C4-2B (cell line): Measurements from ENCODE around the gene FHOD1.

ENCODE experiments used
- ZFX ChIP-seq: fragments of 450-650 bp; IDR thresholded peaks from 2 replicates; pipeline ENCODE4 v1.6.1; 2017
- TF ChIP-seq, protein P1 (sequence below): fragments of 450-650 bp; conservative IDR thresholded peaks from 2 replicates; pipeline ENCODE4 v1.5.1; 2017; ENCODE audit warnings: mild to moderate bottlenecking

DNA sequence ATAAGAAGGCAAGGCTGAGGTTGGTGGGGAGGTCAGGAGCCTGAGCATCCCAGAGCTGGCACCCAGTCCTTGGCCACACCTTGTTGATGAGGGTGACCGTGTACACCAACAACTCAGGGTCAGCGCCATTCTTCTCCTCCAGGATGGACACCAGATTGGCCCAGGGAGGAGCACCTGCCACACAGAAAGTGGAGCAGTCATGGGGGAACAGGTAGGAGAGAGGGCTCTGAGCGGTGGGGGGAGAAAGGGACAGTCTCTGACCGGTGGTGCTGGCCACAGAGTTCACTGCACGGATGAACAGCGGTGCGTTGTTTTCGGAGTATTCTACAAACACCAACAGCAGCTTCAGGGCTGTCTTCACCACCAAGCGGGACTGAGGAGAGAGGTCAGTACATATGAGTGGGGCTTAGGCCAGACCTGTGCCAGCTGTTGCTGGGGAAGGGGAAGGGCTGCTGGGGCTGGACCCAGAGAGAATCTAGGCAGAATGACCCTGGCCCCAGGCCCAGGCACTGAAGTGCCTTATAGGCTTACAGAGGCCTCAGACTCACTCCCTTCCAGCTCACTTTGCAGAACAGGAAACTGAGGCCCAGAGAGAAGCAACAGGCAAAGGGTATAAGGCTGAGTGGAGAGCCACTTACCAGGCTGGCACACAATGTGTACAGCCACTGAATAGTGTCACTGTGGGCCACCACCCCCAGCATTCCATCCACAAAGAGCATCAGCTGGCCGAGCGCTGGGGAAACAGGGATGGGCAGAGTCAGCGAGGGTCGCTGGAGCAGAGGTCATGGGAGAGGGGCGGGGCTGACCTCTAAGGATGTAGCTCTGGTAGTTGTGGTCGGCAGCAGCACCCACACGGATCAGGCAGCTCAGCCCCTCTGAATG, 9.6 kb downstream of the FHOD1 start:
- TF ChIP-seq, protein P1, sequence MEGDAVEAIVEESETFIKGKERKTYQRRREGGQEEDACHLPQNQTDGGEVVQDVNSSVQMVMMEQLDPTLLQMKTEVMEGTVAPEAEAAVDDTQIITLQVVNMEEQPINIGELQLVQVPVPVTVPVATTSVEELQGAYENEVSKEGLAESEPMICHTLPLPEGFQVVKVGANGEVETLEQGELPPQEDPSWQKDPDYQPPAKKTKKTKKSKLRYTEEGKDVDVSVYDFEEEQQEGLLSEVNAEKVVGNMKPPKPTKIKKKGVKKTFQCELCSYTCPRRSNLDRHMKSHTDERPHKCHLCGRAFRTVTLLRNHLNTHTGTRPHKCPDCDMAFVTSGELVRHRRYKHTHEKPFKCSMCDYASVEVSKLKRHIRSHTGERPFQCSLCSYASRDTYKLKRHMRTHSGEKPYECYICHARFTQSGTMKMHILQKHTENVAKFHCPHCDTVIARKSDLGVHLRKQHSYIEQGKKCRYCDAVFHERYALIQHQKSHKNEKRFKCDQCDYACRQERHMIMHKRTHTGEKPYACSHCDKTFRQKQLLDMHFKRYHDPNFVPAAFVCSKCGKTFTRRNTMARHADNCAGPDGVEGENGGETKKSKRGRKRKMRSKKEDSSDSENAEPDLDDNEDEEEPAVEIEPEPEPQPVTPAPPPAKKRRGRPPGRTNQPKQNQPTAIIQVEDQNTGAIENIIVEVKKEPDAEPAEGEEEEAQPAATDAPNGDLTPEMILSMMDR, result no peak
- no peak for TF ChIP-seq ZFX
